Heart right ventricle (tissue), 16 donors: ENCODE measurements around the gene WDR1. TPM values are rescaled to one million over a fixed set of nuclear protein-coding genes. Genes with fewer than 3 reads are reported as not detected.

Experiments used
- ATAC-seq, 8 donors: fragments of 200-7000 bp; cut with Tn5 transposase; one replicate each; pipeline ENCODE4 v1.9.1; 2020; ENCODE audit warnings: mild to moderate bottlenecking in 8 of 8, moderate library complexity in 8 of 8, moderate number of reproducible peaks in 1 of 8
- DNase-seq, 2 donors: peaks; one replicate each; pipeline ENCODE4 v3.0.0-alpha.2; 2020
- H3K27ac ChIP-seq, 10 donors: fragments of 200-600 bp; sonication (generic) in 2 of 10; one replicate each; pipeline versions ENCODE4 v1.5.0 to v1.8.0; 2020 to 2022; ENCODE audit warnings: mild to moderate bottlenecking in 3 of 10
- H3K27me3 ChIP-seq, 7 donors: fragments of 200-600 bp; one replicate each; pipeline ENCODE4 v1.8.0; 2021 to 2022; ENCODE audit warnings: mild to moderate bottlenecking in 2 of 7
- H3K36me3 ChIP-seq, 9 donors: fragments of 200-600 bp; sonication (generic) in 1 of 9; one replicate each; pipeline versions ENCODE4 v1.5.0 to v1.8.0; 2020 to 2022; ENCODE audit warnings: mild to moderate bottlenecking in 2 of 9
- H3K4me1 ChIP-seq, 9 donors: fragments of 200-600 bp; sonication (generic) in 1 of 9; one replicate each; pipeline versions ENCODE4 v1.5.0 to v1.8.0; 2020 to 2022; ENCODE audit warnings: mild to moderate bottlenecking in 4 of 9
- H3K4me3 ChIP-seq, 10 donors: fragments of 200-600 bp; sonication (generic) in 2 of 10; one replicate each; pipeline versions ENCODE4 v1.5.0 to v1.8.0; 2020 to 2022; ENCODE audit warnings: mild to moderate bottlenecking in 7 of 10, moderate library complexity in 2 of 10
- H3K9me3 ChIP-seq, 11 donors: fragments of 200-600 bp in 10 of 11; sonication (generic) in 2 of 11; one replicate each; pipeline versions ENCODE4 v1.5.0 to v1.8.0; 2013 to 2022; ENCODE audit warnings: mild to moderate bottlenecking in 2 of 11, control low read depth in 1 of 11, moderate library complexity in 1 of 11
- WGBS, 2 donors: extraction: QIAGEN DNeasy Blood & Tissue Kit; methylation state at CpG; one replicate each; pipeline ENCODE4 v1.1.7; 2013; ENCODE audit warnings: inconsistent platforms in 1 of 2; 5-methylcytosine and 5-hydroxymethylcytosine counted together
- intact Hi-C, 10 donors: fragments of 100-400 bp; cut with DNase I; formaldehyde crosslinking; loops; one replicate each; pipeline versions ENCODE4 v1.11.1 to v1.14.2; 2022
- polyA plus RNA-seq, 2 donors: library from polyadenylated mRNA; stranded (reverse); fragments of 200-250 nt; gene quantifications; one replicate each; pipeline ENCODE4 v1.2.3, GENCODE V29; 2013
- total RNA-seq, 10 donors: library from RNA; stranded (reverse); fragmentation: NEBNext Ultra II Directional in 3 of 10; extraction: Animal tissue kit (Norgen Biotek cat#: 25700) in 3 of 10; gene quantifications; one replicate each; pipeline versions ENCODE4 v1.2.1 to v1.2.4, GENCODE V29; 2021 to 2023
- TF ChIP-seq, protein P1 (sequence below), 9 donors: fragments of 200-600 bp; sonication (generic) in 2 of 9; IDR thresholded peaks; one replicate each; pipeline versions ENCODE4 v1.5.0 to v1.8.0; 2021 to 2022; ENCODE audit warnings: antibody characterized with exemption in 9 of 9, mild to moderate bottlenecking in 5 of 9, moderate library complexity in 1 of 9
- donor health status: Arrhythmogenic right ventricular cardiomyopathy.
- donor health status: ischemic (EF 13 %, LVEDD 7.1; RV severe dilation, severe dysfunction).
- donor health status: healthy with polysubstance abuse.
- donor health status: DM: no; HTN: yes; CAD: no.
- donor health status: DM: no; HTN: no; CAD: no.
- donor health status: ischemic (EF 25% LVEDD 6.9; RV normal size, moderate dysfunction).
- donor health status: ischemic (EF 25% LVEDD 5.7; RV mildly dilated, moderate dysfunction).
- donor health status: healthy.
- donor health status: DM: yes; HTN: yes; CAD: no.
- donor health status: Ischemic cardiomyopathy.
- donor health status: ischemic (EF 35%, LVEDD 5.7; RV mildly dilated, moderate dysfunction).
- donor health status: nonischemic (EF 11% LVEDD 7.7; RV severe dilation, severe dysfunction).
- donor health status: DM: yes; HTN: yes; CAD: no.
- donor health status: PGD.
- donor health status: ischemic (EF 29% LVEDD 5.4; RV normal size, mild dysfunction).
- donor health status: nonischemic (EF 23%, LVEDD 6.1; RV moderate dilation, normal function).

Gene WDR1
- total and polyA plus RNA-seq, 12 donors, result 51.9 to 302 (median 177) TPM

DNA sequence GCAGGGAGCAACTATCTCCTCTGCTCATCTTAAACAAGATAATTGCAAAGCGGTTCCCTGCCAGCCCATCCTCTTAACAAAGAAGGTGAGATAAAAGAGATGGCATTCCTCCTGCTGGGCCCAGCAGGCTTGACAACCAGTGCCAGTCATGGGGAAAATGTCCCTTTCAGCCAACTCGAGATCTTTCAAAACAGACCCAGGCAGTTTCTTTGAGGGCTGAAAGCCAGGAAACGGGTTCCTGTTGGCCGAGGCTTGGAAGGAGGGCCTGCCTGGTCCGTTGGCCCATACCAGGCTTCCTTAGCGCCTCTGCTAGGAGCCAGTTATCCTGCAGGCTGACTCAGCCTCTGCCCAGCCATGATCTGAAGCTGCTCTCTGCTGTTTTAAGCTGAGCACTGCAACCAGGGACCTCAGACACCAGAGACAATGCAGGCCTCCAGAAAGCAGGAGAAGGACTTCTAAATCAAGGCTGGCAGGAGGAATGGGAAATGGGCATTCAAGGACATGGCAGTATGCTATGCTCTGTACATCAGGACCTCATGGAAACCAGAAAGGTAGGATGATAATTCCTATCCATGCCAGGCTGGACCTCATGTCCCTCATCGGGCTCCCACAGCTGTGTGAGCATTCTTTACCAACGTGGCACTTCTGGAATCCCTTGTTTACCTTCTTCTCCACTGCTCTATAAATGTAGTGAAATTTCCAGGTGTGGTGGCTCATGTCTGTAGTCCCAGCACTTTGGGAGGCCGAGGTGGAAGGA is 52.9 kb downstream of the WDR1 start:
- H3K27me3 ChIP-seq, result no peaks in the 10 kb centered on the region
- 42 to 48% methylated on average over 9 of the region's 9 CpGs for WGBS, 2 donors
- no peaks in the 10 kb centered on the region for H3K9me3 ChIP-seq
- no peak overlapping the region for H3K4me3 ChIP-seq
- intact Hi-C loops, result loop anchor here (1.0 to 10.0 kb wide), 11 partner anchors 41 to 301 kb away; partner anchors contain the start of gene SLC2A9 (in 1 of the 10)
- ATAC-seq (peak; percentile 87 to 98 (median 97)), DNase-seq (peak; percentile 53 to 66)
- H3K36me3 ChIP-seq, result peaks cover 0 to 46% (median 4%) of the 10 kb centered on the region in 9 donors
- TF ChIP-seq, protein P1, sequence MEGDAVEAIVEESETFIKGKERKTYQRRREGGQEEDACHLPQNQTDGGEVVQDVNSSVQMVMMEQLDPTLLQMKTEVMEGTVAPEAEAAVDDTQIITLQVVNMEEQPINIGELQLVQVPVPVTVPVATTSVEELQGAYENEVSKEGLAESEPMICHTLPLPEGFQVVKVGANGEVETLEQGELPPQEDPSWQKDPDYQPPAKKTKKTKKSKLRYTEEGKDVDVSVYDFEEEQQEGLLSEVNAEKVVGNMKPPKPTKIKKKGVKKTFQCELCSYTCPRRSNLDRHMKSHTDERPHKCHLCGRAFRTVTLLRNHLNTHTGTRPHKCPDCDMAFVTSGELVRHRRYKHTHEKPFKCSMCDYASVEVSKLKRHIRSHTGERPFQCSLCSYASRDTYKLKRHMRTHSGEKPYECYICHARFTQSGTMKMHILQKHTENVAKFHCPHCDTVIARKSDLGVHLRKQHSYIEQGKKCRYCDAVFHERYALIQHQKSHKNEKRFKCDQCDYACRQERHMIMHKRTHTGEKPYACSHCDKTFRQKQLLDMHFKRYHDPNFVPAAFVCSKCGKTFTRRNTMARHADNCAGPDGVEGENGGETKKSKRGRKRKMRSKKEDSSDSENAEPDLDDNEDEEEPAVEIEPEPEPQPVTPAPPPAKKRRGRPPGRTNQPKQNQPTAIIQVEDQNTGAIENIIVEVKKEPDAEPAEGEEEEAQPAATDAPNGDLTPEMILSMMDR (IDR thresholded peaks at IDR 0.05), result peak; percentile 59 to 89 (median 80)
- H3K4me1 ChIP-seq, result peaks cover 3 to 13% (median 10%) of the 10 kb centered on the region in 9 donors
- H3K27ac ChIP-seq, result peak overlapping the region in 6 of 10 donors; percentile 15 to 65 (median 54)

DNA sequence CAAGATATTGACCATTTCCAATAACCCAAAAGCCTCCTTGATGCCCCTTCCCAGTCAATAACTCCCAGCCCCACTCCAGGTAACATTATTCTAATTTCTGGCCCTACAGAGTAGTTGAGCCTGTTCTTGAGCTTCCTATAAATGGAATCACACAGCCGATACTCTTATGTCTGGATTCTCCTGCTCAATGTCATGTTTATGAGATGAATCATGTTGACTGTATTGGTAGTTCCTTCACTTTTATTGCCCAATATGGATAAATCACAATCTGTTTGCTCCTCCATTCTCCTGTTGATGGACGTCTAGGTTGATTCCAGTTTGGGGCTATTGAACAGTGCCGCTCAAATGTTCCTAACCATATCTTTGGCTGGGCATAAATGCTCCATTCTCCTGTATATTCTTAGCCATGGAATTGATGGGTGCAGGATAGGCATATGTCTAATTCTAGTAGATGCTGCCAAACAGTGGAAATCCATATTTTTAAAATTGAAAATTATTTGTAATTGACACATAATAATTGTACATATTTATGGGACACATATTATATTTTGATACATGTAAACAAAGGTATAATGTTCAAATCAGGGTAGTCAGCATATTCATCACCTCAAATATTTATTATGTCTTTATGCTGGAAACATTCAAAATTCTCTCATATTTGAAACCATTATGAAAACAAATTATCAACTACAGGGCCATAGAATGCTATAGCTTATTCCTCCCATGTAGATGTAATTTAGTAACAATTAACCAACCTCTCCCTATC is 54.8 kb downstream of the WDR1 start:
- no peak for ATAC-seq
- Histone ChIP-seq H3K4me1 (peaks cover 3 to 27% (median 10%) of the 10 kb centered on the region in 9 donors), H3K27ac (no peak overlapping the region), H3K36me3 (peaks cover 0 to 27% (median 4%) of the 10 kb centered on the region in 9 donors), H3K9me3 (no peaks in the 10 kb centered on the region), H3K4me3 (no peak overlapping the region), H3K27me3 (no peaks in the 10 kb centered on the region)
- intact Hi-C loops, result loop anchor here (2.0 to 10.0 kb wide), 9 partner anchors 39 to 300 kb away; partner anchors contain the start of gene SLC2A9 (in 1 of the 10)
- TF ChIP-seq, protein P1 (IDR thresholded peaks at IDR 0.05), result no peak
- DNase-seq, result no peak
- WGBS, 2 donors, result 95 to 96% methylated on average over 3 of the region's 3 CpGs

DNA sequence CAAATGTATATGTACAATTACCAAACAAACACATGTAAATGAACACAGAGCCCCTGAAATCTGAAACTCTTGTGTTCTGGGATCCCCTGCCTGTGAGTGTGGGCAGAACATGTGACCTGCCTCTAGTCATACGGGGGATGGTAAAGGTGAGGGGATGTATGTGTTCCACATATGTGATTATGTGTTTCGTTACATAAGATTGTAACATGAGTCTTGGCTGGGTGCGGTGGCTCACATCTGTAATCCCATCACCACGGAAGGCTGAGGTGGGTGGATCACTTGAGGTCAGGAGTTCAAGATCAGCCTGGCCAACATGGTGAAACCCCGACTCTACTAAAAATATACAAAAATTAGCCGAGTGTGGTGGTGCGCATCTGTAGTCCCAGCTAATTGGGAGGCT is 58.2 kb downstream of the WDR1 start:
- Histone ChIP-seq H3K36me3 (peaks cover 0 to 7% (median 0%) of the 10 kb centered on the region in 9 donors), H3K27ac (no peak overlapping the region), H3K9me3 (no peaks in the 10 kb centered on the region), H3K4me3 (no peak overlapping the region), H3K27me3 (no peaks in the 10 kb centered on the region), H3K4me1 (peaks cover 0 to 39% (median 12%) of the 10 kb centered on the region in 9 donors)
- 96 to 98% methylated on average over 7 of the region's 7 CpGs for WGBS, 2 donors
- TF ChIP-seq, protein P1 (IDR thresholded peaks at IDR 0.05), result no peak
- intact Hi-C loops, result no loop called here
- ATAC-seq (no peak), DNase-seq (no peak)

DNA sequence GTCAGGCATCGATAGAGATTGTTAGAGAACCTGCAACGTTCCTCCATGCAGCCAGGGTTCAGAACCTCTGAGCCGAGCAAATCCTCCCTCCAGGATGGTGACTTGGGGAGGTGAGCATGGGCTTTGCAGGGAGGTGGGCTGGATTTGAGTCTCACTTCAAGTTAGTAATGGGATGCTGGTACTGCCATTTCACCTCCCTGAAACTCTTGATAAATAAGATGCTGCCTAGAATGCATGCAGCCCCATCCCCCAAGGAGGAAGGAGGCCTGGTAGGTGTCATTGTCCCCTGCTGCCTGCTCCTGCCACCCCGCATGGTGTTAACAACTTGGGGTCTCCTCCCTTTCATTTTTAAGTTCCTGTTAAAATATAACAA is 59.6 kb downstream of the WDR1 start:
- no peaks in the 10 kb centered on the region for H3K36me3 ChIP-seq
- ATAC-seq (no peak), DNase-seq (no peak)
- H3K27ac ChIP-seq, result peak overlapping the region in 3 of 10 donors; percentile 3 to 61 (median 23)
- WGBS, 2 donors, result 78 to 81% methylated on average over 4 of the region's 4 CpGs
- H3K4me3 ChIP-seq, result no peak overlapping the region
- peaks cover 0 to 38% (median 12%) of the 10 kb centered on the region in 9 donors for H3K4me1 ChIP-seq
- H3K9me3 ChIP-seq, result no peaks in the 10 kb centered on the region
- TF ChIP-seq, protein P1 (IDR thresholded peaks at IDR 0.05), result no peak
- no peaks in the 10 kb centered on the region for H3K27me3 ChIP-seq
- intact Hi-C loops, result no loop called here
